A673 (cell line): ENCODE measurements around the gene HIP1R. TPM values are rescaled to one million over a fixed set of nuclear protein-coding genes. Genes with fewer than 3 reads are reported as not detected.

Experiments used
- BruUV-seq: library from RNA; stranded (reverse); fragments of 400-500 nt; replicated peaks from 2 replicates; lab custom pipeline; 2021; lab: Mats Ljungman, UMichigan
- CTCF ChIA-PET: fragments of 300-600 bp; sonication (Branson Sonifier 250); formaldehyde crosslinking; loops from one replicate; lab custom pipeline; 2022; ENCODE audit warnings: antibody characterized with exemption; lab: Charles Lee
- POLR2A ChIA-PET: fragments of 300-600 bp; sonication (Branson Sonifier 250); formaldehyde crosslinking; loops from one replicate; lab custom pipeline; 2022; ENCODE audit warnings: antibody characterized with exemption; ENCODE audit not compliant: low non-redundant PET; lab: Charles Lee
- DNase-seq: peaks from one replicate; pipeline ENCODE4 v3.0.0-alpha.2; 2015; ENCODE audit warnings: low spot score
- H3K27ac ChIP-seq: fragments of 200-600 bp; sonication (generic); 2 replicates; pipeline ENCODE4 v1.5.1; 2016; ENCODE audit warnings: mixed run types, low read depth, mild to moderate bottlenecking, mixed read lengths, antibody characterized with exemption, low read length; ENCODE audit not compliant: poor library complexity, severe bottlenecking
- H3K27me3 ChIP-seq: fragments of 200-600 bp; sonication (generic); replicated peaks from 2 replicates; pipeline ENCODE4 v1.6.1; 2017; ENCODE audit warnings: mixed run types, low read depth, mild to moderate bottlenecking, mixed read lengths, antibody characterized with exemption, low read length; ENCODE audit not compliant: insufficient read depth, poor library complexity
- H3K36me3 ChIP-seq: fragments of 200-600 bp; sonication (generic); 2 replicates; pipeline ENCODE4 v1.6.1; 2016; ENCODE audit warnings: mixed run types, mild to moderate bottlenecking, mixed read lengths, antibody characterized with exemption, low read length; ENCODE audit not compliant: insufficient read depth, poor library complexity, severe bottlenecking
- H3K4me1 ChIP-seq: fragments of 200-600 bp; sonication (generic); 2 replicates; pipeline ENCODE4 v1.6.1; 2017; ENCODE audit warnings: mixed run types, mild to moderate bottlenecking, mixed read lengths, antibody characterized with exemption, low read length; ENCODE audit not compliant: insufficient read depth, poor library complexity, severe bottlenecking
- H3K4me3 ChIP-seq: fragments of 200-600 bp; sonication (generic); 2 replicates; pipeline ENCODE4 v1.5.1; 2016; ENCODE audit warnings: low read depth, mixed run types, mild to moderate bottlenecking, mixed read lengths, low read length; ENCODE audit not compliant: poor library complexity, severe bottlenecking
- H3K9me3 ChIP-seq: fragments of 200-600 bp; sonication (generic); 2 replicates; pipeline ENCODE4 v1.6.1; 2016; ENCODE audit warnings: mixed run types, low read depth, mild to moderate bottlenecking, mixed read lengths, antibody characterized with exemption, low read length; ENCODE audit not compliant: poor library complexity, severe bottlenecking
- EZH2 ChIP-seq: fragments of 200-600 bp; sonication (generic); IDR thresholded peaks from 2 replicates; pipeline ENCODE4 v1.6.1; 2017; ENCODE audit warnings: borderline replicate concordance, low read depth, mild to moderate bottlenecking, mixed read lengths, antibody characterized with exemption, low read length; ENCODE audit not compliant: poor library complexity, severe bottlenecking
- intact Hi-C: fragments of 100-400 bp; cut with micrococcal nuclease; formaldehyde crosslinking; loops from one replicate; pipeline ENCODE4 v1.10.0; 2022; ENCODE audit not compliant: unreplicated experiment
- total RNA-seq: library from RNA; stranded (reverse); gene quantifications from 2 replicates; pipeline ENCODE4 v1.2.3, GENCODE V29; 2021
- TF ChIP-seq, protein P1 (sequence below): fragments of 300-800, 200-600 bp; sonication (generic); conservative IDR thresholded peaks from 2 replicates; pipeline ENCODE4 v1.5.1; 2017; ENCODE audit warnings: low read depth, mild to moderate bottlenecking, antibody characterized with exemption, low read length, moderate library complexity, mixed read lengths

HIP1R gene
- total RNA-seq, 1 experiment from 2014 or later, result 30.4 TPM

GRCh38 chr12:122866379-122866778, 31.1 kb downstream of the HIP1R start:
- peaks cover 31% of the 10 kb centered on the region for H3K36me3 ChIP-seq
- BruUV-seq, result no TSS peak
- no peak overlapping the region for H3K4me3 ChIP-seq
- no peaks in the 10 kb centered on the region for H3K27me3 ChIP-seq
- ChIA-PET POLR2A (no interaction called here), CTCF (no interaction called here)
- H3K4me1 ChIP-seq, result peaks cover 13% of the 10 kb centered on the region
- no peak for TF ChIP-seq EZH2
- TF ChIP-seq, protein P1, sequence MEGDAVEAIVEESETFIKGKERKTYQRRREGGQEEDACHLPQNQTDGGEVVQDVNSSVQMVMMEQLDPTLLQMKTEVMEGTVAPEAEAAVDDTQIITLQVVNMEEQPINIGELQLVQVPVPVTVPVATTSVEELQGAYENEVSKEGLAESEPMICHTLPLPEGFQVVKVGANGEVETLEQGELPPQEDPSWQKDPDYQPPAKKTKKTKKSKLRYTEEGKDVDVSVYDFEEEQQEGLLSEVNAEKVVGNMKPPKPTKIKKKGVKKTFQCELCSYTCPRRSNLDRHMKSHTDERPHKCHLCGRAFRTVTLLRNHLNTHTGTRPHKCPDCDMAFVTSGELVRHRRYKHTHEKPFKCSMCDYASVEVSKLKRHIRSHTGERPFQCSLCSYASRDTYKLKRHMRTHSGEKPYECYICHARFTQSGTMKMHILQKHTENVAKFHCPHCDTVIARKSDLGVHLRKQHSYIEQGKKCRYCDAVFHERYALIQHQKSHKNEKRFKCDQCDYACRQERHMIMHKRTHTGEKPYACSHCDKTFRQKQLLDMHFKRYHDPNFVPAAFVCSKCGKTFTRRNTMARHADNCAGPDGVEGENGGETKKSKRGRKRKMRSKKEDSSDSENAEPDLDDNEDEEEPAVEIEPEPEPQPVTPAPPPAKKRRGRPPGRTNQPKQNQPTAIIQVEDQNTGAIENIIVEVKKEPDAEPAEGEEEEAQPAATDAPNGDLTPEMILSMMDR, result no peak
- no peak for DNase-seq
- no peak overlapping the region for H3K27ac ChIP-seq
- intact Hi-C loops, result no loop called here
- no peaks in the 10 kb centered on the region for H3K9me3 ChIP-seq

DNA sequence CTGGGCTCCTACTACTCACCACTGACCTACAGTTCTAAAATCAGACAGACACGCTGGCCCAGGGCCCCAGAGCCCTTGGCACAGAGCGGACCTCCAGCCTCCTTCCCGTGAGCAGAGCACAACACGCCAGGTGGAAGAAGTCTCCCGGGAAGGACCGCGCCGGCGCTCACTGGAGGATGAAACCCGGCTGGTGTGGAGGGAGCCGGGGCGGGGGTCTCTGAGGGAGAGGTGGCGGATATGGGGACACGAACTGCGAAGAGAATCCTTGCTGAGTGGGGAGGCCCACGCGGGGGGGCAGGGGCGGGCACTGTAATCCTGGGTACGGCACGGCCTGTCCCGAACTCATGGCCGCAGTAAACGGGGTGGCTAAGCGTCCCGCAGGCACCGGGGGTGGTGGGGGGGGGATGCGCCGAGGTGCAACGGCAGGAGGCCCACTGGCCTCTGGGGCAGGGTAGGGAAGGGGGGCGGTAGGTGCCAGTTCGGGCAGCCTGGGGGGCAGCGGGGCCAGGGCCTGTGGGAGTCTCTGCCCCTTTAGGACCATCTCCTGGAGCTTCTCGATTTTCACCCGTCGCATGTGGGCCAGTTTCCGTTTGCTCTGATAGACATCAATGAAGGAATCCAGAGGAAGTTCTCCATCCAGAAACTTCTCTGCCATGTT, 31.8 kb downstream of the HIP1R start:
- ChIA-PET POLR2A (no interaction called here), CTCF (no interaction called here)
- H3K27ac ChIP-seq, result no peak overlapping the region
- no peaks in the 10 kb centered on the region for H3K27me3 ChIP-seq
- TF ChIP-seq, protein P1, result no peak
- TF ChIP-seq EZH2, result no peak
- no peak for DNase-seq
- no TSS peak for BruUV-seq
- peaks cover 20% of the 10 kb centered on the region for H3K4me1 ChIP-seq
- peaks cover 31% of the 10 kb centered on the region for H3K36me3 ChIP-seq
- no peaks in the 10 kb centered on the region for H3K9me3 ChIP-seq
- intact Hi-C loops, result no loop called here
- H3K4me3 ChIP-seq, result no peak overlapping the region

DNA sequence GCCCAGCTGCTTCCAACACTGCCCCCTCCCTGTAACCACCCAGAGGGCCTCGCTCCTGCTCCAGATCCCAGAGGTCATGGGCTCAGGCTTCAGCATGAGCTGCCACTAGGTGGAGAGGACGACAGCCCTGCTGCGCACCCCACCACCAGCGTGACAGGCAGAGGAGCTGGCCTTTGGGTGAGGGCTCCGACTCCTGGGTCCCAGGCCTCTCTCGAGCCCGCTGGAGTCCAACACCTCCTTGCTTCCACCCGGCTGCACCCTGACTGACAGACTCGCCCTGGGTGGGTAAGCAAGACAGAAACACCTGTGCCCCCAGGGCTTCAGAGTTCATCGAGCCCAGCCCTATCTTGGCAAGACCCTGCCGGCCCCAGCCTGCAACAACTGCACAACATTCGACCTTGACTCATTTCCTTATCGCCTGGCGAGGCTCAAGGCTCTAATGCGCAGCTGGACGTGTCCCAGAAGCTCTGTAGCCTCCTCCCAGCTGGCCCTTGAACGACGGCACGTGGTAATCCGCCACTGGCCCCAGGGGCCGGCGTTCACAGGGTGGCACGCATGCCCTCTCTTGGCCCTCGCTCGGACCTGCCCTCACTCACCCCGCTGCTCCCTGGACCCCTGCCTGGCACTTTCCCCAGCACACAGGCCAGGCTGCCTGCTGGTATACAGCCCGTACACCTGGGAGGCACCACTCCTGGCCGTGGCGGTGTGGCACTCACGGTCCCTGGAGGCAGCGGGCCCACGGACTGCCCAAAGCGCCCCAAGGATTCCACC, 32.6 kb downstream of the HIP1R start:
- BruUV-seq, result no TSS peak
- no peaks in the 10 kb centered on the region for H3K9me3 ChIP-seq
- ChIA-PET POLR2A (interaction anchor here (0.6 kb wide), 1 partner anchor 42 kb away, joined by 7 read pairs; no protein-coding TSS in a partner anchor), CTCF (no interaction called here)
- no peak for TF ChIP-seq EZH2
- TF ChIP-seq, protein P1, result no peak
- no peak for DNase-seq
- no peaks in the 10 kb centered on the region for H3K27me3 ChIP-seq
- intact Hi-C loops, result no loop called here
- H3K4me3 ChIP-seq, result no peak overlapping the region
- peaks cover 28% of the 10 kb centered on the region for H3K4me1 ChIP-seq
- peaks cover 31% of the 10 kb centered on the region for H3K36me3 ChIP-seq
- H3K27ac ChIP-seq, result no peak overlapping the region
